CD14-positive monocyte (primary cell): ENCODE results near the gene CMSS1. TPM values are rescaled to one million over a fixed set of nuclear protein-coding genes. Genes with fewer than 3 reads are reported as not detected.

Experiments
- DNase-seq, 3 donors: peaks; one replicate each; pipeline ENCODE4 v3.0.0-alpha.2; 2011 to 2022
- H2AFZ ChIP-seq: 2 replicates; pipeline ENCODE4 v1.6.0; 2012; ENCODE audit warnings: mild to moderate bottlenecking, low read depth, low read length, inconsistent platforms; ENCODE audit not compliant: insufficient read depth, poor library complexity, severe bottlenecking
- H3K27ac ChIP-seq, 2 donors: 1 replicate in 1 of 2; 2 replicates in 1 of 2; pipeline ENCODE4 v1.5.1; 2012 to 2013; ENCODE audit warnings: low read length in 2 of 2, control low read depth in 1 of 2, inconsistent platforms in 1 of 2, low read depth in 1 of 2, mild to moderate bottlenecking in 1 of 2
- H3K27me3 ChIP-seq, 2 donors: one replicate each; pipeline versions ENCODE4 v1.6.0 to v1.6.1; 2011 to 2013; ENCODE audit warnings: low read length in 2 of 2; ENCODE audit not compliant: control insufficient read depth in 2 of 2, insufficient read depth in 2 of 2
- H3K36me3 ChIP-seq, 2 donors: replicated peaks in 1 of 2; 1 replicate in 1 of 2; 2 replicates in 1 of 2; pipeline versions ENCODE4 v1.5.1 to v1.6.1; 2012 to 2013; ENCODE audit warnings: low read length in 2 of 2, control low read depth in 1 of 2, inconsistent platforms in 1 of 2, mild to moderate bottlenecking in 1 of 2; ENCODE audit not compliant: insufficient read depth in 2 of 2, control insufficient read depth in 1 of 2
- H3K4me1 ChIP-seq, 2 donors: 1 replicate in 1 of 2; 2 replicates in 1 of 2; pipeline versions ENCODE4 v1.5.1 to v1.6.1; 2012 to 2013; ENCODE audit warnings: low read length in 2 of 2, control low read depth in 1 of 2, inconsistent platforms in 1 of 2, mild to moderate bottlenecking in 1 of 2, moderate library complexity in 1 of 2; ENCODE audit not compliant: insufficient read depth in 2 of 2, control insufficient read depth in 1 of 2
- H3K4me2 ChIP-seq: replicated peaks from 2 replicates; pipeline ENCODE3; 2012; ENCODE audit warnings: low read length, moderate library complexity, mild to moderate bottlenecking; ENCODE audit not compliant: poor library complexity, severe bottlenecking; ENCODE audit errors: extremely low read depth
- H3K4me3 ChIP-seq, 3 experiments: fragments of 200-600 bp in 1 of 3; sonication (generic) in 1 of 3; replicated peaks in 1 of 3; 1 replicate in 2 of 3; 2 replicates in 1 of 3; pipeline ENCODE4 v1.5.1; 2011 to 2013; ENCODE audit warnings: low read length in 3 of 3, mild to moderate bottlenecking in 3 of 3, control low read depth in 2 of 3, low read depth in 2 of 3, inconsistent platforms in 1 of 3, moderate library complexity in 1 of 3
- H3K79me2 ChIP-seq: 2 replicates; pipeline ENCODE4 v1.6.0; 2012; ENCODE audit warnings: mild to moderate bottlenecking, control low read depth, inconsistent platforms, low read length, moderate library complexity; ENCODE audit not compliant: insufficient read depth
- H3K9ac ChIP-seq: 2 replicates; pipeline ENCODE4 v1.6.0; 2017; ENCODE audit warnings: low read length, mild to moderate bottlenecking; ENCODE audit not compliant: insufficient read depth, poor library complexity, severe bottlenecking
- H3K9me3 ChIP-seq, 2 donors: replicated peaks in 1 of 2; 1 replicate in 1 of 2; 2 replicates in 1 of 2; pipeline versions ENCODE4 v1.5.1 to v1.6.1; 2012 to 2013; ENCODE audit warnings: low read length in 2 of 2, control low read depth in 1 of 2; ENCODE audit not compliant: control insufficient read depth in 1 of 2, insufficient read depth in 1 of 2
- H4K20me1 ChIP-seq: 2 replicates; pipeline ENCODE4 v1.6.0; 2012; ENCODE audit warnings: mild to moderate bottlenecking, low read length, control low read depth, moderate library complexity; ENCODE audit not compliant: insufficient read depth
- H3K27ac Mint-ChIP-seq, 7 donors: one replicate each; pipeline ENCODE4 v1.8.0; 2020; ENCODE audit warnings: mild to moderate bottlenecking in 7 of 7, mixed read lengths in 7 of 7, moderate library complexity in 6 of 7, inconsistent platforms in 2 of 7
- H3K27me3 Mint-ChIP-seq, 3 donors: one replicate each; pipeline ENCODE4 v1.8.0; 2021 to 2022; ENCODE audit warnings: low read depth in 3 of 3, mild to moderate bottlenecking in 3 of 3, mixed read lengths in 3 of 3, moderate library complexity in 3 of 3, inconsistent platforms in 1 of 3
- H3K36me3 Mint-ChIP-seq, 2 donors: one replicate each; pipeline ENCODE4 v1.8.0; 2020; ENCODE audit warnings: mixed read lengths in 2 of 2, inconsistent platforms in 1 of 2, mild to moderate bottlenecking in 1 of 2
- H3K4me1 Mint-ChIP-seq: one replicate; pipeline ENCODE4 v1.8.0; 2020; ENCODE audit warnings: mild to moderate bottlenecking, mixed read lengths
- H3K4me3 Mint-ChIP-seq, 2 donors: one replicate each; pipeline ENCODE4 v1.8.0; 2020; ENCODE audit warnings: mild to moderate bottlenecking in 2 of 2, mixed read lengths in 2 of 2, moderate library complexity in 1 of 2
- H3K9me3 Mint-ChIP-seq, 7 donors: one replicate each; pipeline ENCODE4 v1.8.0; 2020 to 2022; ENCODE audit warnings: mixed read lengths in 7 of 7, mild to moderate bottlenecking in 6 of 7, moderate library complexity in 6 of 7, inconsistent platforms in 2 of 7
- WGBS: methylation state at CpG from one replicate; pipeline ENCODE4 v1.1.5; 2013; ENCODE audit warnings: missing lambda C conversion rate; ENCODE audit not compliant: insufficient coverage; 5-methylcytosine and 5-hydroxymethylcytosine counted together
- intact Hi-C, 2 donors: fragments of 100-400 bp; cut with micrococcal nuclease; formaldehyde crosslinking; loops; one replicate each; pipeline versions ENCODE4 v1.15.0 to v1.15.1; 2023
- polyA plus RNA-seq, 3 donors: library from polyadenylated mRNA; depleted of rRNA in 1 of 3; unstranded in 2 of 3; stranded (reverse) in 1 of 3; fragments of 300-500 nt in 2 of 3; fragments of >200 nt in 1 of 3; fragmentation: Illumina TruSeq in 2 of 3; gene quantifications; 1 replicate in 2 of 3; 2 replicates in 1 of 3; pipeline ENCODE4 v1.2.3, GENCODE V29; 2012 to 2021
- TF ChIP-seq, protein P1 (sequence below): fragments of 200-600 bp; IDR thresholded peaks from one replicate; pipeline ENCODE4 v1.8.0; 2022; ENCODE audit warnings: antibody characterized with exemption, mild to moderate bottlenecking

The CMSS1 gene
- polyA plus RNA-seq, 3 donors, result 1.1 to 3.6 (median 2.2) TPM

DNA sequence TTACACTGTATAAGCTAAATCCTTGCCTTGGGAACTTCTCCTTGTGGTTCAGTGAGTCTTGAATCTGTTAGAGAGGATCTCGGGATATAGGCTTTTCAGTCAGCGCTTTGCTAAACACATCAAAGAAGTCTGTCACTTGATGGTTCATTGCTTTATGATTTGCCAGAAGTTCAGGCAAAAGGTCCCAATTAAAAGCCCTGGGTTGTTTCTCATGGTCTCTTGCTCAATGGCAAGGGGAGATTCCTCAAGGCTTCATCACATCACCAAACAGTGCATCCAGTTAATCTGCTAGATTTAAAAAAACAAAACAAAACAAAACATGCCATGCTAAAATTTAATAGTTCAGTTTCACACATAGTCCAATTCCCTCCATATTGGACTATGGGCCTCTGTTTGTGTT lies 181.9 kb downstream of the CMSS1 start:
- Histone ChIP-seq H3K9me3 (peaks cover 8 to 19% of the 10 kb centered on the region in 2 donors), H3K27me3 (no peaks in the 10 kb centered on the region), H4K20me1 (no peaks in the 10 kb centered on the region), H3K4me3 (no peak overlapping the region), H3K79me2 (no peaks in the 10 kb centered on the region), H3K27ac (no peak overlapping the region), H3K4me1 (no peaks in the 10 kb centered on the region), H3K36me3 (no peaks in the 10 kb centered on the region), H3K9ac (no peak overlapping the region), H3K4me2 (no peak overlapping the region), H2AFZ (no peak overlapping the region)
- DNase-seq, result no peak
- 93% methylated on average over 2 of the region's 2 CpGs for WGBS
- H3K27ac Mint-ChIP-seq, result no peak overlapping the region
- no peaks in the 10 kb centered on the region for H3K36me3 Mint-ChIP-seq
- H3K4me3 Mint-ChIP-seq, result no peak overlapping the region
- H3K27me3 Mint-ChIP-seq, result peaks cover 0 to 1% (median 0%) of the 10 kb centered on the region in 3 donors
- TF ChIP-seq, protein P1, sequence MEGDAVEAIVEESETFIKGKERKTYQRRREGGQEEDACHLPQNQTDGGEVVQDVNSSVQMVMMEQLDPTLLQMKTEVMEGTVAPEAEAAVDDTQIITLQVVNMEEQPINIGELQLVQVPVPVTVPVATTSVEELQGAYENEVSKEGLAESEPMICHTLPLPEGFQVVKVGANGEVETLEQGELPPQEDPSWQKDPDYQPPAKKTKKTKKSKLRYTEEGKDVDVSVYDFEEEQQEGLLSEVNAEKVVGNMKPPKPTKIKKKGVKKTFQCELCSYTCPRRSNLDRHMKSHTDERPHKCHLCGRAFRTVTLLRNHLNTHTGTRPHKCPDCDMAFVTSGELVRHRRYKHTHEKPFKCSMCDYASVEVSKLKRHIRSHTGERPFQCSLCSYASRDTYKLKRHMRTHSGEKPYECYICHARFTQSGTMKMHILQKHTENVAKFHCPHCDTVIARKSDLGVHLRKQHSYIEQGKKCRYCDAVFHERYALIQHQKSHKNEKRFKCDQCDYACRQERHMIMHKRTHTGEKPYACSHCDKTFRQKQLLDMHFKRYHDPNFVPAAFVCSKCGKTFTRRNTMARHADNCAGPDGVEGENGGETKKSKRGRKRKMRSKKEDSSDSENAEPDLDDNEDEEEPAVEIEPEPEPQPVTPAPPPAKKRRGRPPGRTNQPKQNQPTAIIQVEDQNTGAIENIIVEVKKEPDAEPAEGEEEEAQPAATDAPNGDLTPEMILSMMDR, result no peak
- no peaks in the 10 kb centered on the region for H3K4me1 Mint-ChIP-seq
- peaks cover 16 to 25% (median 19%) of the 10 kb centered on the region in 7 donors for H3K9me3 Mint-ChIP-seq
- intact Hi-C loops, result no loop called here

DNA sequence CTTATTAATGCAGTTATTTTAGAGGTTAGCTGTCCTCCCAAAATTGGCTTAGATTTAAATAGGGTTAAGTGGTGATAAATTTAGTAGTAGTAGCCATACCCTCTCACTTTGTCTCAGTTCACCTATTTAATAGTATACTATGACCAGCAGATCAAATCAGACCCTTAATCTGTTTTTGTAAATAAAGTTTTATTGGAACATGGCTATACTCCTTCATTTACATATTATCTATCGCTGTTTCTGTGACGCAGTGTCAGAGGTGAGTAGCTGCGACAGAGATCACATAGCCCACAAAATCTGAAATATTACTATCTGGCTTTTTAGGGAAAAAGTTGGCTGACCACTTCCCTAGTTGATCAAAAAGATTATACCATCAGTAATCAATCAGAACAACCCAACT lies 183.4 kb downstream of the CMSS1 start:
- no CpG with 5 or more reads among the region's 3 CpGs for WGBS
- Histone ChIP-seq H3K27ac (no peak overlapping the region), H2AFZ (no peak overlapping the region), H3K4me2 (no peak overlapping the region), H3K36me3 (no peaks in the 10 kb centered on the region), H3K9me3 (peaks cover 0 to 5% of the 10 kb centered on the region in 2 donors), H3K27me3 (no peaks in the 10 kb centered on the region), H3K9ac (no peak overlapping the region), H3K79me2 (no peaks in the 10 kb centered on the region), H3K4me3 (no peak overlapping the region), H3K4me1 (no peaks in the 10 kb centered on the region), H4K20me1 (no peaks in the 10 kb centered on the region)
- no peaks in the 10 kb centered on the region for H3K36me3 Mint-ChIP-seq
- H3K4me3 Mint-ChIP-seq, result no peak overlapping the region
- DNase-seq, result no peak
- TF ChIP-seq, protein P1, result no peak
- no peaks in the 10 kb centered on the region for H3K27me3 Mint-ChIP-seq
- H3K9me3 Mint-ChIP-seq, result peaks cover 6 to 14% (median 8%) of the 10 kb centered on the region in 7 donors
- H3K27ac Mint-ChIP-seq, result no peak overlapping the region
- no peaks in the 10 kb centered on the region for H3K4me1 Mint-ChIP-seq
- intact Hi-C loops, result no loop called here
